GM19099 (cell line): ENCODE results near the gene SH3RF1.

ENCODE experiments used
- POLR2A ChIP-seq: IDR thresholded peaks from 3 replicates; pipeline ENCODE4 v1.6.1; 2011; ENCODE audit warnings: low read depth; ENCODE audit not compliant: insufficient read length; ENCODE audit errors: extremely low read depth

The SH3RF1 gene

GRCh38 chr4:169249214-169249973 is 21.4 kb downstream of the SH3RF1 start:
- TF ChIP-seq POLR2A, result no peak

DNA sequence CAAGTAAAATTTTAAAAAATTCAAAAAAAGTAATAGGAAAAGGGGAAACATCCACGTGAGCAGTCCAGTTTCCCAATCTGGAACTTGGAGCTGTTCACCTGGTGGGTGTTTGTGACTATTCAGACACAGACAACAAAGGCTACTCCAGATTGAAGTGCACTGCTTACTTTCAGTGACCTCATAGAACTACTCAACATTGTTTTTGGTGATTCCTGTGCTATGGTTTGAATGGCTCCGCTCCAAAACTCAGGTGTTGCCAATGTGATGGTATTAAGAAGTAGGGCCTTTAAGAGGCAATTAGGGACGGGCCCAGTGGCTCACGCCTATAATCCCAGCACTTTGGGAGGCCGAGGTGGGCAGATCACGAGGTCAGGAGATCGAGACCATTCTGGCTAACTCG is 22.1 kb downstream of the SH3RF1 start:
- no peak for TF ChIP-seq POLR2A

DNA sequence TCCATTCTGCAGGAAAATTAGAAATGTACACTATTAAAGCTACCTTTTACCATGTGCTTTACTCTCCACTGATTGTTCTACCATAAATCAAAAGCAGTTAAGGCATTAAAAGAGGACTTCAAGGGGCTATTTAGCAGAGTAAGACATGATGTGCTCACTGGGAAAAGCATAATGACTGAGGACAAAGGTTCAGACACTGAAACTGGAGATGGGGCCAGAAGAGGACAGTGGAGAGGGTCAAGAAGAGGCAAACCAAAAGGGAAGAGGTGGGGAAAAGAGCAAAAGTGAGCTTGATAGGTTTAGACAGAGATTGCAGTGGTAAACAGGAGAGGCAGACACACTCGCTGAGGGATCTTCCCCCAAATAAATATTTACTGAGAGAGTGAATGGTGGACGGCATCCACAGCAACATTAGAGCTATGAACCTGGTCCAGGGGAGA is 23.8 kb downstream of the SH3RF1 start:
- TF ChIP-seq POLR2A, result no peak

DNA sequence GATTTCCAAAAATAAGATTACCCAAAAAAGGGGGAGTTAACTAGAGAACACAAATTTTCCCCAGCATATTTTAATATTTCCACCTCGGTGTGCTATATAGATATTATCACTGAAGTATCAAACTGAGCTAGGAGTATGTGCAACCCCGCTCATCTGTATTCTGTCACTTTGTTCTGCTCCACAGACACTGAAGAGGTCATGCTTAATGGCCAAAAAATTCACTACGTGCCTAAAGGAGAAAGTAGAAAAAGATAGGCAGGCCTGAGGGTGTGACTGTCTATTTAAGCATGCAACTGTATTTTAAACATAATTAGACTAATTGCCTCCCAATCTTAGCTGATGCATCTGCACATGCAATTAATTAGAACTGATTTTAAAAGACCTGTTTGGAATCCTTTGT is 24.5 kb downstream of the SH3RF1 start:
- TF ChIP-seq POLR2A, result no peak

- TF ChIP-seq POLR2A, result no peak
Measured at GRCh38 chr4:169245061-169245460, 25.7 kb downstream of the SH3RF1 start.

DNA sequence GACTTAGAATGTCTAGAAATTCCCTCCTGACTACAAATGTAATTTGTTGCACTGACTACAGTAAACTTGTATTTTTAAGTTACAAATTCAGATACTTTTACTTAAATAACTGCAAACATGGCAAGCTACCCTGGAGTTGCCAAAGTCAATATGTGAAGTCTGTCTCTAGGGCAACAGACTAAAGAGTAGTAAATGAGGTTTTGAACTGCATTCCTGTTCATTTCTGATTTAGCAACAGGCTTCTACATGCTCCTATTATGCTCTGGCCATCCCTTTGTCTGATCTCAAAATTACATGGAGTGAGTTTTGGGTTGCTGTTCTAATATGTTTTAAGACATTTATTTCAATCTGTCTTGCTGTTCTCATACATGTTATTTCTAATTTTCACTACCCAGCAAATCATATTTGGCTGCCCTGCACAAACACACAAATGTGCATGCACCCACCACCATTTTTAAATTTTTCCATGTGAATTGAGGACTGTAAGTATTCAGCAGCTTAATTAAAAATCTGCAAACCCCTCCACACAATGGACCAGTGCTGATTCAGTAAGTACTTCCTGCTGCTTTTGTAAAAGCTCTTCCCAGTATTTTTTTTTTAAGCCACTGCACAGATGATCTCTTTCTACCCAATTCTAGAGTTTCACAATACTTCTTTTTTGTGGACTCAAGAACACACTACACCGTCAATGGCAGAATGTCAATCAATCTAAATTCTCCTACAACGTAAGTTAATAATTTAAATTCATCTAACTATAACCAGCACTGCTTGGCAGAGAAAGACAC is 26.7 kb downstream of the SH3RF1 start:
- no peak for TF ChIP-seq POLR2A

- TF ChIP-seq POLR2A, result no peak
Measured at GRCh38 chr4:169241464-169241863, 29.3 kb downstream of the SH3RF1 start.

- TF ChIP-seq POLR2A, result no peak
Measured at GRCh38 chr4:169239221-169239905, 31.4 kb downstream of the SH3RF1 start.

GRCh38 chr4:169238445-169238844 is 32.3 kb downstream of the SH3RF1 start:
- TF ChIP-seq POLR2A, result no peak

GRCh38 chr4:169236873-169237626 is 33.7 kb downstream of the SH3RF1 start:
- TF ChIP-seq POLR2A, result no peak

- no peak for TF ChIP-seq POLR2A
Measured at GRCh38 chr4:169236078-169236477, 34.7 kb downstream of the SH3RF1 start.

DNA sequence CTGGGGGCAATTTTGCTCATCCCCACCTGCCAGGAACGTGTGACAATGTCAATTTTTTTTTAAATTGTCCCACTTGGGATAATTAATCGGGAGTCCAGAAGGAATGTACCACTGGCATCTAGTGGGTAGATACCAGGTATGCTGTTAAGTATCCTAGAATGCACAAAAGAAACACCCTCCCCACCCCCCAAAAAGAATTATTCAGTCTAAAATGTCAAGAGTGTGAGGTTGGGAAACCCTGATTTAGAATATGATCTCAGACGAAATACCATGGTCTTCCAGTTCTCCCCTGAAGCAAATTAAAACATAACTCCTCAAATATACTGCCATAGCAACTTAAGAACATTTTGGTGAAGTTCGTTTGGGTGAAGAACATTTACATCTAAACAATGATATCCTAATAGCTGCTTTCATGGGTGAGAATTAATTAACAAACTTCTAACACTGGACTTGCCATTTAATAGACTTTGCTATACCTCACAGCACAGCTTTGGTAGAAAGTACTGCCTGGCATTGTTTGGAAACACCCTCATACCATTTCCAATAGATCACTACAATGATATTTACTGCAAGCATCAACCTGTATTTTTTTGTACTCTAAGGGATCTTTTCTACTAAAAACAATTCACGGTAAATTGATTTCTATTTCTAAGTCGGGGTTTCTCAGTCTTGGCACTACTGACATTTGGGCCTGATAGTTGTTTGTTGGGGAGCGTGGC is 36.5 kb downstream of the SH3RF1 start:
- no peak for TF ChIP-seq POLR2A

DNA sequence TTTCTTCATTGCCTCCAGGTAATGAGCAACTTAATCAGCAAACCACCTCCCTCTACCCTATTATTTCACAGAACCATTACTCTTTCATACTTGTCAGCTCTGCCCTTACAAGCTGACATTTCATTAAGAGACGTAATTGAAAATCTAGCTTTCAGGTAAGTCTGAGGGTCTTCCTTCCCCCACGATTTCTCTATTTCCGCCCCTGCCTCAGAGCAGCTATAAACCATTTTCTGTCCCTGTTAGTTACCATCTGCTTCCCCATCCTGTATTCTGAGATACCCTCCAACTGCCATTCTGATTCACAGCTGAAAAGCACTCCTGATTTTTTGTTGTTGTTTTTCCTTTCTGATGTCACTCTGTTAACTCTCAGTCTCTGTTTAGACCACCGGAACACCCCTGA is 37.1 kb downstream of the SH3RF1 start:
- no peak for TF ChIP-seq POLR2A

DNA sequence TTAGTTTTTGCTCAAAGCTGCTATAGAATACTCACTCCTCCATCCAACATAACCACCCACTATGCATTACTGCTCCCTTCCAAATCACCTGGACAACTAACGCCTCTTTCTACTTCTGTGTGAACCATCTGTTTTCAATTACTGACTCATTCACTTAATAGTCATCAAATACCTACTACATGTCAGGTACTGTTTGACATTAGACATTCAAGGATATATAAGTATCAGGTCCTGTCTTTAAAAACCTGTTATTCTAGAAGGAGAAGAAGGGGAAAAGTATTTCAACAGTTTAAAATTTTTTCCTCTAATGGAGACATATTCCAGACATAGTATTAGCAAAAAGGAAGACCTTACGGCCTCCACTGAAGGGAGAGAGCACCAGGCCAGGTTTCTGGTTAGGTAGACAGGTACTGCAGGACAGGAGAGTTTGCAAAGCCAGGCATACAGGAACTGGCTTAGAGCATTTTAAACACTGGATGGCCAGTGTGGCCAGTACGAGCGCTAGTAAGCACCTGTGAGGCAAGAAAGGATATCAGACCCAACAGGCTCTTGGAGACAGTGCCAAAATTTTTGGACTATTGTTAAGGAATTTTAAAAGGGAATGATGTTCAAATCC is 39.0 kb downstream of the SH3RF1 start:
- TF ChIP-seq POLR2A, result no peak
